ENCODE results near the gene PPARGC1A.
A peak's percentile ranks its signal among the peaks of the same experiment; 100 is the strongest.

Gene PPARGC1A

DNA sequence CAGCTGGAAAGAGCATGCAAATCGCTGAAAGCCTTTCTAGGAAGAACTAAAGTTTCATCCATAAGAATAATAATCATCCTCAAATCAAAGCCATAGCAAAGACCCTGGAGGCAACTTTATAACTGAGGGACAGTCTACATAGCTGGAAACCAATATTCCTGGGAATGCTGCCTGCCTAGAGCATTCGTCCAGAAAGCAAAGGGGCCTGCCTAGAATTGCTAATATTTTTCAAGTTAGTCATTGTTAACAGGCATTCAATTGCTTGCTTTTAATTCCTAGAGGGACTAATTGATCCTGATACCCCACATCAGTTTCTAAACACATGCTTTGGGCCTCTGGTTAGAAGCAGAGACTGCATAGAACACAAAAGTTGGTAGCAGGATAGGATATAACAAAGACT lies 4.2 kb upstream of the PPARGC1A start:
- TF ChIP-seq TCF12 (IDR thresholded peaks at IDR 0.05; ENCODE audit: low read depth), result no peak
- TF ChIP-seq, protein P1, sequence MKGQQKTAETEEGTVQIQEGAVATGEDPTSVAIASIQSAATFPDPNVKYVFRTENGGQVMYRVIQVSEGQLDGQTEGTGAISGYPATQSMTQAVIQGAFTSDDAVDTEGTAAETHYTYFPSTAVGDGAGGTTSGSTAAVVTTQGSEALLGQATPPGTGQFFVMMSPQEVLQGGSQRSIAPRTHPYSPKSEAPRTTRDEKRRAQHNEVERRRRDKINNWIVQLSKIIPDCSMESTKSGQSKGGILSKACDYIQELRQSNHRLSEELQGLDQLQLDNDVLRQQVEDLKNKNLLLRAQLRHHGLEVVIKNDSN (IDR thresholded peaks at IDR 0.05), result no peak
- no peak for TF ChIP-seq NFIC (IDR thresholded peaks at IDR 0.05)
- TF ChIP-seq EGR1 (IDR thresholded peaks at IDR 0.05), result no peak
- no peak for TF ChIP-seq TEAD4 (IDR thresholded peaks at IDR 0.05)
- no peak for TF ChIP-seq TAF1 (IDR thresholded peaks at IDR 0.05; ENCODE audit: low read depth)
- TF ChIP-seq, protein P2, sequence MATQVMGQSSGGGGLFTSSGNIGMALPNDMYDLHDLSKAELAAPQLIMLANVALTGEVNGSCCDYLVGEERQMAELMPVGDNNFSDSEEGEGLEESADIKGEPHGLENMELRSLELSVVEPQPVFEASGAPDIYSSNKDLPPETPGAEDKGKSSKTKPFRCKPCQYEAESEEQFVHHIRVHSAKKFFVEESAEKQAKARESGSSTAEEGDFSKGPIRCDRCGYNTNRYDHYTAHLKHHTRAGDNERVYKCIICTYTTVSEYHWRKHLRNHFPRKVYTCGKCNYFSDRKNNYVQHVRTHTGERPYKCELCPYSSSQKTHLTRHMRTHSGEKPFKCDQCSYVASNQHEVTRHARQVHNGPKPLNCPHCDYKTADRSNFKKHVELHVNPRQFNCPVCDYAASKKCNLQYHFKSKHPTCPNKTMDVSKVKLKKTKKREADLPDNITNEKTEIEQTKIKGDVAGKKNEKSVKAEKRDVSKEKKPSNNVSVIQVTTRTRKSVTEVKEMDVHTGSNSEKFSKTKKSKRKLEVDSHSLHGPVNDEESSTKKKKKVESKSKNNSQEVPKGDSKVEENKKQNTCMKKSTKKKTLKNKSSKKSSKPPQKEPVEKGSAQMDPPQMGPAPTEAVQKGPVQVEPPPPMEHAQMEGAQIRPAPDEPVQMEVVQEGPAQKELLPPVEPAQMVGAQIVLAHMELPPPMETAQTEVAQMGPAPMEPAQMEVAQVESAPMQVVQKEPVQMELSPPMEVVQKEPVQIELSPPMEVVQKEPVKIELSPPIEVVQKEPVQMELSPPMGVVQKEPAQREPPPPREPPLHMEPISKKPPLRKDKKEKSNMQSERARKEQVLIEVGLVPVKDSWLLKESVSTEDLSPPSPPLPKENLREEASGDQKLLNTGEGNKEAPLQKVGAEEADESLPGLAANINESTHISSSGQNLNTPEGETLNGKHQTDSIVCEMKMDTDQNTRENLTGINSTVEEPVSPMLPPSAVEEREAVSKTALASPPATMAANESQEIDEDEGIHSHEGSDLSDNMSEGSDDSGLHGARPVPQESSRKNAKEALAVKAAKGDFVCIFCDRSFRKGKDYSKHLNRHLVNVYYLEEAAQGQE (IDR thresholded peaks at IDR 0.05; ENCODE audit: low read depth), result no peak
- TF ChIP-seq, protein P3, sequence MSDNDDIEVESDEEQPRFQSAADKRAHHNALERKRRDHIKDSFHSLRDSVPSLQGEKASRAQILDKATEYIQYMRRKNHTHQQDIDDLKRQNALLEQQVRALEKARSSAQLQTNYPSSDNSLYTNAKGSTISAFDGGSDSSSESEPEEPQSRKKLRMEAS (IDR thresholded peaks at IDR 0.05), result no peak
- TF ChIP-seq YY1 (IDR thresholded peaks at IDR 0.05; ENCODE audit: low read depth), result no peak
- TF ChIP-seq ZBTB7A (IDR thresholded peaks at IDR 0.05; ENCODE audit: low read depth), result no peak
- TF ChIP-seq FOXM1 (IDR thresholded peaks at IDR 0.05; ENCODE audit: borderline replicate concordance, low read depth), result no peak
- no peak for TF ChIP-seq CEBPB (IDR thresholded peaks at IDR 0.05)

DNA sequence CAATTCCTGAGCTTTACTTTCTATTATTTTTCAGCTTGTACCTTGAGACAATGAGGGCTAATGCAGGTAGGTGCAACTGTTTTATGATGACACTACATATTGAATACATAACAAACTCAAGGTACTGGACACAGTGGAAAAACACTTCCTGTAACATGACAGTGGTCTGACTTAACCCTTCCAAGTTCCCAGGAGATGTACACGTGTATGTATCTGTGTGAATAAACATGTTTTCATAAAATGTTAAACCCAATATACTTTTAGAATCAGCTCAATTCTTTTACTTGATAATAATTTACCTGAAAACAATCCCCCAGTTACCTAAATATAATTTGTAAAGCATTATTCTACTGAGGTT lies 1.2 kb upstream of the PPARGC1A start:
- TF ChIP-seq, protein P3 (IDR thresholded peaks at IDR 0.05), result no peak
- TF ChIP-seq TAF1 (IDR thresholded peaks at IDR 0.05; ENCODE audit: low read depth) (no peak), ZBTB7A (IDR thresholded peaks at IDR 0.05; ENCODE audit: low read depth) (no peak), NFIC (IDR thresholded peaks at IDR 0.05) (no peak), CREB1 (IDR thresholded peaks at IDR 0.05; ENCODE audit: low read depth) (no peak)
- TF ChIP-seq, protein P2 (IDR thresholded peaks at IDR 0.05; ENCODE audit: low read depth), result no peak
- TF ChIP-seq, protein P1 (IDR thresholded peaks at IDR 0.05), result no peak

DNA sequence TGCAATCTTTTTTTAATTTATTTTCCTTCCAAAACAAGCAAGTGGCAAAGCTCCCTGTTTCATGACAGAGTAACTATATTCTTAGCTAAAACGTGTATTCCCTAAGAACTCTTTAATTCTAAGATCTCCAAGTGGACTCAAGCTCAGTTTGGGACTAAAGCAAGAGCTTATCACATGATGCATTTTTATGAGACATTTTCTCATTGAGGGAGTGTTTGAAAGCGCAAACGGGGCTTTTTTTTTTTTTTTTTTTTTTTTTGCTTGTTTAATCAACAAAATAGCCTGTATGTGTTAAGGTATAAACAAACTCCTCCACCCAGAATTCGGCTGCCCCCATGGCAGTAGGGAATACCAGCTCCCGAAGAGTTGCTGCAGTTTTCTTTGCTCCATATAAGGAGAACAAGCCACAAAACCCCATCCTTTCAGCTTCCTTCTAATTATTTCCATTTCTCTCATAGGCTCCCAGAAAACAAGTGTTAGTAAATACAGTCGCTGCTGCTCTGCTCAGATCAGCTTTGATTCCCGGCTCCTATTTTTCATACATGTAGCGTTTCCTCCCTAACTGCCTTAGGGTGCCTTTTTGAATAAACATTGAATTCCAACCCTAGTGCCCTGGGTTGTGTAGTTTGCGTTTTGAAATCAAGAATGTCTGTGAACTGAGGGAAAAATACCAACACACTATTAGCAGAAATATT lies 669 bp upstream of the PPARGC1A start:
- TF ChIP-seq ZBTB7A (IDR thresholded peaks at IDR 0.05; ENCODE audit: low read depth), result no peak
- TF ChIP-seq, protein P1 (IDR thresholded peaks at IDR 0.05), result 0 out of 2 replicates have a peak, but pooled peaks have one; percentile 18
- TF ChIP-seq TEAD4 (IDR thresholded peaks at IDR 0.05), result no peak
- TF ChIP-seq FOXM1 (IDR thresholded peaks at IDR 0.05; ENCODE audit: borderline replicate concordance, low read depth), result no peak
- no peak for TF ChIP-seq CEBPB (IDR thresholded peaks at IDR 0.05)

DNA sequence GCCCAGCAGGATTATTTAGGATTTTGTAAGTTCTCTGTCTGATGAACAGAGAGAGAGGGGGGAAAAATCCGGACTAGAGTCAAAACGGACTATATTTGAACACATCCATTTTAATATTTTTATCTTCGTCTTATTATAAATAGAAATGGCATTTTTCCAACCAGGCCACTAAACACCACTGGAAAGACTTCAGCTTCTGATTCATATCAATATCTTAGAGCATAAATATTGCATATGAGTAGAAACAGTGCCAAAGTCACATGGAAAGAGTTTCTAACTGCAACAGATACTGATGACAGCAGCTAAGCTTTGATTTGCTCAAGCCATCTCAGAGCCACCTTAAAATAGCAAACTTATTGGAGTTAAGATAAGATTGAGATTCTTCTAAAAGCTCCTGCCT lies 456 bp downstream of the PPARGC1A start:
- no peak for TF ChIP-seq YY1 (IDR thresholded peaks at IDR 0.05; ENCODE audit: low read depth)
- TF ChIP-seq, protein P3 (IDR thresholded peaks at IDR 0.05), result no peak
- no peak for TF ChIP-seq EGR1 (IDR thresholded peaks at IDR 0.05)
- TF ChIP-seq, protein P1 (IDR thresholded peaks at IDR 0.05), result no peak
- no peak for TF ChIP-seq CREB1 (IDR thresholded peaks at IDR 0.05; ENCODE audit: low read depth)
- no peak for TF ChIP-seq EP300 (IDR thresholded peaks at IDR 0.05; ENCODE audit: borderline replicate concordance)

DNA sequence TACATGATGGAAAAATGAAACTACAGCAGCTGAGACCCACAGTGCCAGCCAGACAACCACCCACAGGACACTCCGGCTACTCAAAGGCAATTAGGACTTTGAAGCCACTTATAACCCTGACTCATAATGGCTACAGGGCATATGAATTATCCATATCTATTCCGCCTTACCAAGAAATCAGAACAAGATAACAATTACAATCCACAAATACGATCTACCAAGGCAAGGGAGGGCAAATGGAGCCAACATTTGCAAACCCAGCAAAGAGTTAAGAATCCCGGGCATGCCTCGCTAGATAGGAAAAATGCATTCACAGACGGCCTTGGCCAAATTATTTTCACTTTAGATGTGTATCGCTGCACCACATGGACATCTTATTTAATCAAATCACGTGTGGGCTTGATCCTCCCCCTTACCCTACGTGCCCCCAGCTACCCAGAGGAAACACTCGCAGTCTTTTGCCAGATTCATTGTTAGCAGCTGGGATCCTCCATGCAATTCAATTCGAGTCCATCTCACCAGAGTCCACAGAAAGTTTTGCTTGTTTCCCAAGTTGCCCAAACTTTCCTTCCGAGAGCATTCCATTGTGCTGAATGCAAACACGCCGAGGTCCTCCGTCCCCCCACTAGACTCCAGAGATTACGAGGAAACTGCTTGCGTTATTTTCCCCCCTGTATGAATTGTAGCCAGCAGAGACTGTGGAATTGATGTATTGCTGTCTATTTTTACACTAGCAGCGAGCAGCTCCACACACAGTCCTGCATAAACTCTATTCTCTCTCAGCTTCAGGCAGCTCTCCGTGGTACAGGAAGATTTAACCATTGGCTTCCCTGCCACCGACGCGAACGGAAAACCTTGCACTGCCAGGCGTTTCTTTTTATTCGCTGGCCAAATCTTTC lies 1.2 kb downstream of the PPARGC1A start:
- TF ChIP-seq EP300 (IDR thresholded peaks at IDR 0.05; ENCODE audit: borderline replicate concordance) (no peak), CREB1 (IDR thresholded peaks at IDR 0.05; ENCODE audit: low read depth) (no peak), EGR1 (IDR thresholded peaks at IDR 0.05) (no peak), FOXM1 (IDR thresholded peaks at IDR 0.05; ENCODE audit: borderline replicate concordance, low read depth) (no peak), TCF12 (IDR thresholded peaks at IDR 0.05; ENCODE audit: low read depth) (no peak), TEAD4 (IDR thresholded peaks at IDR 0.05) (no peak), CEBPB (IDR thresholded peaks at IDR 0.05) (no peak), NFIC (IDR thresholded peaks at IDR 0.05) (no peak), RAD21 (IDR thresholded peaks at IDR 0.05; ENCODE audit: low read depth) (no peak)
- TF ChIP-seq, protein P1 (IDR thresholded peaks at IDR 0.05), result no peak
- TF ChIP-seq, protein P2 (IDR thresholded peaks at IDR 0.05; ENCODE audit: low read depth), result no peak; the same call in 1 of the 2 replicates
- TF ChIP-seq, protein P3 (IDR thresholded peaks at IDR 0.05), result no peak

All from Ishikawa (cell line).